H1 (cell line): ENCODE data around the gene KRT9. TPM values are rescaled to one million over a fixed set of nuclear protein-coding genes. Genes with fewer than 3 reads are reported as not detected.

Experiments
- CTCF ChIA-PET: fragments of 300-600 bp; sonication (Branson Sonifier 250); formaldehyde crosslinking; loops from one replicate; lab custom pipeline; 2021; ENCODE audit not compliant: partially characterized antibody; lab: Charles Lee
- POLR2A ChIA-PET: fragments of 300-600 bp; sonication (Branson Sonifier 250); formaldehyde crosslinking; loops from one replicate; lab custom pipeline; 2021; ENCODE audit warnings: inconsistent platforms; ENCODE audit not compliant: partially characterized antibody; lab: Charles Lee
- DNase-seq, 2 experiments: peaks; one replicate each; pipeline versions ENCODE4 v3.0.0 to v3.0.0-alpha.2; 2010 to 2022; ENCODE audit warnings: low spot score in 2 of 2, low read depth in 1 of 2, mixed read lengths in 1 of 2
- FAIRE-seq: peaks from 2 replicates; lab custom pipeline; 2011; peaks lifted over from hg19 to GRCh38; lab: Jason Lieb, UNC
- H2AFZ ChIP-seq: 2 replicates; pipeline ENCODE4 v1.8.1; 2012; ENCODE audit warnings: low read length, inconsistent platforms
- H2AK5ac ChIP-seq: 2 replicates; pipeline ENCODE4 v1.6.1; 2013; ENCODE audit warnings: low read depth, low read length
- H2BK120ac ChIP-seq: replicated peaks from 2 replicates; pipeline ENCODE3; 2013; ENCODE audit warnings: low read depth, low read length, inconsistent platforms
- H2BK12ac ChIP-seq: 2 replicates; pipeline ENCODE4 v1.6.1; 2013; ENCODE audit warnings: low read depth, low read length
- H2BK15ac ChIP-seq: 2 replicates; pipeline ENCODE4 v1.6.1; 2013; ENCODE audit warnings: low read length
- H2BK20ac ChIP-seq: 2 replicates; pipeline ENCODE4 v1.6.1; 2013; ENCODE audit warnings: low read length
- H2BK5ac ChIP-seq: 2 replicates; pipeline ENCODE4 v1.6.1; 2013; ENCODE audit warnings: low read depth, low read length
- H3K14ac ChIP-seq: 2 replicates; pipeline ENCODE4 v1.6.1; 2013; ENCODE audit warnings: inconsistent platforms; ENCODE audit not compliant: insufficient read length
- H3K18ac ChIP-seq: 2 replicates; pipeline ENCODE4 v1.6.1; 2013; ENCODE audit warnings: low read length; ENCODE audit errors: extremely low read depth
- H3K23ac ChIP-seq: 2 replicates; pipeline ENCODE4 v1.6.1; 2013; ENCODE audit warnings: inconsistent platforms; ENCODE audit not compliant: insufficient read length
- H3K23me2 ChIP-seq: 2 replicates; pipeline ENCODE4 v1.6.1; 2013; ENCODE audit warnings: low read depth, low read length
- H3K27ac ChIP-seq: 2 replicates; pipeline ENCODE4 v1.6.1; 2011; ENCODE audit warnings: low read depth, low read length, inconsistent platforms
- H3K27me3 ChIP-seq, 4 experiments: replicated peaks in 1 of 4; 1 replicate in 1 of 4; 2 replicates in 3 of 4; pipeline versions ENCODE4 v1.6.1 to v1.8.1; 2011 to 2013; ENCODE audit warnings: low read length in 3 of 4, mild to moderate bottlenecking in 3 of 4, inconsistent platforms in 2 of 4, mixed read lengths in 2 of 4, moderate library complexity in 1 of 4; ENCODE audit not compliant: control insufficient read depth in 3 of 4, insufficient read depth in 3 of 4; ENCODE audit errors: extremely low read depth in 1 of 4
- H3K36me3 ChIP-seq, 4 experiments: 2 replicates each; pipeline versions ENCODE4 v1.6.1 to v1.8.1; 2011 to 2013; ENCODE audit warnings: mild to moderate bottlenecking in 4 of 4, low read length in 3 of 4, moderate library complexity in 2 of 4, control low read depth in 1 of 4, inconsistent platforms in 1 of 4; ENCODE audit not compliant: insufficient read depth in 4 of 4, control insufficient read depth in 2 of 4
- H3K4ac ChIP-seq: replicated peaks from 2 replicates; pipeline ENCODE3; 2013; ENCODE audit warnings: low read length, low read depth, mixed read lengths, inconsistent platforms; ENCODE audit not compliant: insufficient read length
- H3K4me1 ChIP-seq, 4 experiments: replicated peaks in 1 of 4; 1 replicate in 1 of 4; 2 replicates in 3 of 4; pipeline versions ENCODE4 v1.6.1 to v1.8.1; 2011 to 2013; ENCODE audit warnings: low read length in 3 of 4, inconsistent platforms in 2 of 4, mixed read lengths in 1 of 4; ENCODE audit not compliant: insufficient read depth in 4 of 4, control insufficient read depth in 3 of 4
- H3K4me2 ChIP-seq, 2 experiments: 2 replicates each; pipeline versions ENCODE4 v1.6.1 to v1.8.1; 2011 to 2013; ENCODE audit warnings: low read depth in 2 of 2, low read length in 2 of 2, control low read depth in 1 of 2, inconsistent platforms in 1 of 2, mild to moderate bottlenecking in 1 of 2; ENCODE audit not compliant: insufficient read depth in 1 of 2
- H3K4me3 ChIP-seq, 4 experiments: fragments of 200-600, 300-600 bp in 1 of 4; sonication (generic), shearing (Covaris generic), sonication (Bioruptor Twin) in 1 of 4; 2 replicates each; pipeline versions ENCODE4 v1.5.1 to v1.8.1; 2011 to 2016; ENCODE audit warnings: low read length in 4 of 4, low read depth in 3 of 4, control low read depth in 2 of 4, inconsistent platforms in 2 of 4, mild to moderate bottlenecking in 2 of 4, mixed read lengths in 1 of 4, moderate library complexity in 1 of 4; ENCODE audit not compliant: insufficient read depth in 2 of 4; ENCODE audit errors: extremely low read depth in 1 of 4
- H3K56ac ChIP-seq: replicated peaks from 2 replicates; pipeline ENCODE3; 2013; ENCODE audit warnings: low read depth, mild to moderate bottlenecking, mixed read lengths, low read length, inconsistent platforms; ENCODE audit not compliant: insufficient read length
- H3K79me1 ChIP-seq: 2 replicates; pipeline ENCODE4 v1.6.1; 2013; ENCODE audit warnings: low read depth, low read length, control low read depth
- H3K79me2 ChIP-seq, 2 experiments: 2 replicates each; pipeline versions ENCODE4 v1.6.1 to v1.8.1; 2012 to 2013; ENCODE audit warnings: low read length in 2 of 2, mild to moderate bottlenecking in 2 of 2, inconsistent platforms in 1 of 2; ENCODE audit not compliant: insufficient read depth in 2 of 2, control insufficient read depth in 1 of 2
- H3K9ac ChIP-seq, 4 experiments: replicated peaks in 1 of 4; 1 replicate in 1 of 4; 2 replicates in 3 of 4; pipeline versions ENCODE4 v1.6.1 to v1.8.1; 2011 to 2013; ENCODE audit warnings: low read depth in 3 of 4, low read length in 3 of 4, control low read depth in 2 of 4, mild to moderate bottlenecking in 2 of 4, moderate library complexity in 2 of 4, inconsistent platforms in 1 of 4; ENCODE audit errors: extremely low read depth in 1 of 4
- H3K9me3 ChIP-seq, 2 experiments: 2 replicates each; pipeline versions ENCODE4 v1.6.1 to v1.8.1; 2012 to 2013; ENCODE audit warnings: mild to moderate bottlenecking in 2 of 2, moderate library complexity in 2 of 2, control low read depth in 1 of 2, inconsistent platforms in 1 of 2, low read depth in 1 of 2, low read length in 1 of 2, mixed read lengths in 1 of 2; ENCODE audit not compliant: insufficient read depth in 2 of 2
- H4K20me1 ChIP-seq, 2 experiments: replicated peaks in 1 of 2; 2 replicates each; pipeline versions ENCODE3 to v1.8.1; 2011 to 2013; ENCODE audit warnings: inconsistent platforms in 2 of 2, low read length in 2 of 2, mild to moderate bottlenecking in 1 of 2; ENCODE audit not compliant: insufficient read depth in 2 of 2, control insufficient read depth in 1 of 2
- H4K5ac ChIP-seq: 2 replicates; pipeline ENCODE4 v1.6.1; 2013; ENCODE audit warnings: low read length, low read depth, mixed read lengths, inconsistent platforms; ENCODE audit not compliant: insufficient read length
- H4K8ac ChIP-seq: 2 replicates; pipeline ENCODE4 v1.8.0; 2013; ENCODE audit warnings: mild to moderate bottlenecking, moderate library complexity, low read length, inconsistent platforms; ENCODE audit not compliant: insufficient read depth; ENCODE audit errors: extremely low read depth
- H4K91ac ChIP-seq: replicated peaks from 2 replicates; pipeline ENCODE3; 2013; ENCODE audit warnings: low read length, mixed read lengths, inconsistent platforms; ENCODE audit not compliant: insufficient read length
- JUN ChIP-seq: IDR thresholded peaks from 2 replicates; pipeline ENCODE4 v1.6.1; 2011; ENCODE audit warnings: low read depth, mild to moderate bottlenecking, improper control_type of control experiment, low read length
- WGBS, 2 experiments: shearing (Covaris generic) in 1 of 2; methylation state at CpG; one replicate each; pipeline versions ENCODE4 v1.1.6 to v1.1.7; 2013 to 2015; ENCODE audit warnings: low lambda C conversion rate in 2 of 2, mixed read lengths in 2 of 2, inconsistent platforms in 1 of 2, low coverage in 1 of 2, missing lambda C conversion rate in 1 of 2; ENCODE audit not compliant: insufficient replicate concordance in 2 of 2, insufficient coverage in 1 of 2, insufficient read length in 1 of 2; ENCODE audit errors: extremely low coverage in 1 of 2, missing lambda C conversion rate in 1 of 2; 5-methylcytosine and 5-hydroxymethylcytosine counted together
- polyA plus RNA-seq, 7 experiments: library from polyadenylated mRNA; depleted of rRNA in 3 of 7; stranded (reverse) in 5 of 7; unstranded in 2 of 7; fragments of >200 nt in 5 of 7; fragments of 200-250 nt in 2 of 7; gene quantifications; 1 replicate in 5 of 7; 2 replicates in 1 of 7; 4 replicates in 1 of 7; pipeline versions ENCODE4 v1.2.1 to v1.2.3, GENCODE V29; 2011 to 2013; ENCODE audit warnings: missing spikeins in 2 of 7, mixed read lengths in 2 of 7
- total RNA-seq: library from RNA; stranded (reverse); fragmentation: NEBNext Ultra II Directional; extraction: Animal tissue kit (Norgen Biotek cat#: 25700); gene quantifications from 2 replicates; pipeline ENCODE4 v1.2.1, GENCODE V29; 2021

The KRT9 gene
- total and polyA plus RNA-seq, 2 of the 8 experiments (the other 6 are each of a cell fraction or from before 2014, with no cell fraction given) = not detected

GRCh38 chr17:41559548-41559947, 12.3 kb downstream of the KRT9 start:
- no peak overlapping the region for H2BK15ac ChIP-seq
- CTCF ChIA-PET = interaction anchor here (1.2 to 21.2 kb wide), 7 partner anchors 9 to 106 kb away, joined by 3 to 492 read pairs (median 5); no protein-coding TSS in a partner anchor
- no peaks in the 10 kb centered on the region for H3K27me3 ChIP-seq
- H4K8ac ChIP-seq = no peak overlapping the region
- no peaks in the 10 kb centered on the region for H3K79me2 ChIP-seq
- H3K18ac ChIP-seq = no peak overlapping the region
- WGBS, 2 experiments = 75% methylated on average over 2 of the region's 2 CpGs; no CpG with 5 or more reads in 1 of the 2 experiments
- H2AK5ac ChIP-seq = no peak overlapping the region
- POLR2A ChIA-PET = interaction anchor here (1.3 to 2.2 kb wide), 3 partner anchors 10 to 129 kb away, joined by 3 to 6 read pairs (median 4); partner anchors contain the start of genes EIF1 and KRT19
- no peak overlapping the region for H3K23ac ChIP-seq
- H3K9ac ChIP-seq = no peak overlapping the region
- no peaks in the 10 kb centered on the region for H3K23me2 ChIP-seq
- no peaks in the 10 kb centered on the region for H3K9me3 ChIP-seq
- no peak overlapping the region for H2BK120ac ChIP-seq
- H3K56ac ChIP-seq = no peak overlapping the region
- H3K27ac ChIP-seq = no peak overlapping the region
- H3K36me3 ChIP-seq = no peaks in the 10 kb centered on the region
- H2BK20ac ChIP-seq = no peak overlapping the region
- no peak overlapping the region for H2AFZ ChIP-seq
- DNase-seq (no peak), FAIRE-seq (no peak)
- no peak overlapping the region for H4K91ac ChIP-seq
- no peak overlapping the region for H2BK5ac ChIP-seq
- no peak overlapping the region for H3K4ac ChIP-seq
- H3K14ac ChIP-seq = no peak overlapping the region
- no peak overlapping the region for H3K4me2 ChIP-seq
- no peak overlapping the region for H3K4me3 ChIP-seq
- no peak overlapping the region for H4K5ac ChIP-seq
- no peaks in the 10 kb centered on the region for H4K20me1 ChIP-seq
- no peak overlapping the region for H2BK12ac ChIP-seq
- no peak for TF ChIP-seq JUN
- H3K79me1 ChIP-seq = no peaks in the 10 kb centered on the region
- H3K4me1 ChIP-seq = peaks cover 0 to 2% (median 0%) of the 10 kb centered on the region in 4 experiments; a peak in 2 of 7 replicates
